ENCODE measurements around the gene GAB4.

GAB4 gene

DNA sequence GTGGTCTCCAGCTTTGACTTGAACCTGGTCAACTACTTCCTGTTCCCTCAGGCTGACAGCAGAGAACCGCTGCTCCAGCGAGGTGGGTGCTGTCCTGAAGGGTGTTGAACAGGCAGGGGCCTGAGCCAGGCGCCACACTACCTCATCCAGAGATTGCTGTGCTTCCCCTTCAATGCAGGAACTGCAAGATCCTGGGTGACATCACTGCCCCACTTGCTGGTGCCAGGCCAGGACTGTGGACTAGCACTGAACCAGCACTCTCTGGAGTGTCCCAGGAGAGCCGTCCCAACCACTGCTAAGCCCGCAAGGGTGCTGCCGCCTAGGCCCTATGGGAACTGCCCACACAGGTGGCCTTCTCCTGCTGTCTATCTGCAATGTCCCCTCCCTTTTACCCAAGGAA is 51.7 kb downstream of the GAB4 start:
- Histone ChIP-seq H3K9me3 (ENCODE audit: control insufficient read depth, insufficient read depth, low read depth, low read length) (no peaks in the 10 kb centered on the region), H3K27ac (ENCODE audit: extremely low read depth, low read depth, low read length) (no peak overlapping the region), H3K36me3 (ENCODE audit: control insufficient read depth in 2 of 2, insufficient read depth in 1 of 2, low read length in 2 of 2) (no peaks in the 10 kb centered on the region), H3K4me1 (ENCODE audit: control insufficient read depth, insufficient read depth, low read length) (no peaks in the 10 kb centered on the region), H3K4me3 (ENCODE audit: low read depth, low read length) (no peak overlapping the region)
- ChIA-PET POLR2A (no interaction called here), CTCF (interaction anchor here (0.9 kb wide), 1 partner anchor 12 kb away, joined by 3 read pairs; no protein-coding TSS in a partner anchor)
- no peak for TF ChIP-seq GFI1B (tag by site-specific recombination; IDR thresholded peaks at IDR 0.05)
- no peak for TF ChIP-seq GLIS1 (tag by site-specific recombination; IDR thresholded peaks at IDR 0.05)
- TF ChIP-seq ZNF488 (tag by site-specific recombination; IDR thresholded peaks at IDR 0.05): no peak
- TF ChIP-seq SP7 (tag by site-specific recombination; IDR thresholded peaks at IDR 0.05): no peak
- no peak for TF ChIP-seq ZNF830 (tag by site-specific recombination; IDR thresholded peaks at IDR 0.05; ENCODE audit: low read depth)
- TF ChIP-seq ZNF629 (tag by site-specific recombination; IDR thresholded peaks at IDR 0.05): no peak
- TF ChIP-seq KLF8 (tag by site-specific recombination; IDR thresholded peaks at IDR 0.05): no peak
- no peak for TF ChIP-seq HOXD13 (CRISPR knock-in tag; IDR thresholded peaks at IDR 0.05; ENCODE audit: borderline replicate concordance)
- no peak for TF ChIP-seq ZNF514 (tag by site-specific recombination; IDR thresholded peaks at IDR 0.05)

GRCh38 chr22:16955678-16956210 is 52.3 kb downstream of the GAB4 start:
- POLR2A ChIA-PET: no interaction called here
- Histone ChIP-seq H3K4me1 (ENCODE audit: control insufficient read depth, insufficient read depth, low read length) (no peaks in the 10 kb centered on the region), H3K36me3 (ENCODE audit: control insufficient read depth in 2 of 2, insufficient read depth in 1 of 2, low read length in 2 of 2) (no peaks in the 10 kb centered on the region), H3K27ac (ENCODE audit: extremely low read depth, low read depth, low read length) (no peak overlapping the region), H3K9me3 (ENCODE audit: control insufficient read depth, insufficient read depth, low read depth, low read length) (no peaks in the 10 kb centered on the region), H3K4me3 (ENCODE audit: low read depth, low read length) (no peak overlapping the region)
- TF ChIP-seq ZFHX2 (tag by site-specific recombination; conservative IDR thresholded peaks at IDR 0.05) (peak; percentile 65), ZNF341 (tag by site-specific recombination; IDR thresholded peaks at IDR 0.05; ENCODE audit: low read depth) (peak; percentile 32), EGR2 (tag by site-specific recombination; IDR thresholded peaks at IDR 0.05; ENCODE audit: low read depth) (peak; percentile 60; the same call in 1 of the 2 replicates), ZNF600 (tag by site-specific recombination; IDR thresholded peaks at IDR 0.05) (no peak)
- CTCF ChIA-PET: interaction anchor here (0.9 kb wide), 1 partner anchor 13 kb away, joined by 3 read pairs; no protein-coding TSS in a partner anchor

DNA sequence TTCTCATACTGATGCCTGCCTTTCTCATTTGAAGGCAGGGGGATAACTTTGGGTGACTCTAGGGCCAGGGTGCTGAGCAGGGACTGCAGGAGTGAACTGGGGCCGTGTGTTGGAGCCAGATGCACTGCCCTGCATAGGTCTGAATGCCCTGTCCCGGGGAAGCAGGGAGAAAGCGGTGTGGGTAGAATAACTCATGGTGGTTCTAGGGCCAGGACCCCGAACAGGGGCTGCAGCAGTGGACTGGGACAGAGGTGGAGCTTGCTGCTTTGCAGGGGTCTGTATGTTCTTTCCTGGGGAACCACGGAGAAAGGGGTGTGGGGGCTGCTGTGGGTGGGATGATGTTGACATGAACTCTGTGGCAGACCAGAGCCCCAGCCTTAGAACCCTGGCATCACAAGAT is 52.9 kb downstream of the GAB4 start:
- CTCF ChIA-PET: interaction anchor here (0.9 to 1.0 kb wide), 2 partner anchors 13 to 38 kb away, joined by 3 to 4 read pairs; no protein-coding TSS in a partner anchor
- TF ChIP-seq ZNF707 (tag by site-specific recombination; IDR thresholded peaks at IDR 0.05): no peak
- no peak for TF ChIP-seq ZNF350 (tag by site-specific recombination; IDR thresholded peaks at IDR 0.05)
- TF ChIP-seq ZNF426 (tag by site-specific recombination; IDR thresholded peaks at IDR 0.05): no peak
- no peak for TF ChIP-seq ZNF629 (tag by site-specific recombination; IDR thresholded peaks at IDR 0.05)
- TF ChIP-seq ZNF792 (tag by site-specific recombination; IDR thresholded peaks at IDR 0.05): no peak
- no peak for TF ChIP-seq ZNF610 (tag by site-specific recombination; IDR thresholded peaks at IDR 0.05; ENCODE audit: borderline replicate concordance)
- TF ChIP-seq ZNF580 (tag by site-specific recombination; IDR thresholded peaks at IDR 0.05): no peak
- no peak for TF ChIP-seq ZNF169 (tag by site-specific recombination; IDR thresholded peaks at IDR 0.05)
- TF ChIP-seq ZNF184 (tag by site-specific recombination; IDR thresholded peaks at IDR 0.05): no peak
- TF ChIP-seq ZNF626 (tag by site-specific recombination; IDR thresholded peaks at IDR 0.05): no peak
- TF ChIP-seq ZNF112 (tag by site-specific recombination; IDR thresholded peaks at IDR 0.05): no peak
- no peak for TF ChIP-seq ZNF677 (tag by site-specific recombination; IDR thresholded peaks at IDR 0.05)
- no peak for TF ChIP-seq ZNF132 (tag by site-specific recombination; IDR thresholded peaks at IDR 0.05; ENCODE audit: borderline replicate concordance)
- no peak for TF ChIP-seq ZNF266 (tag by site-specific recombination; IDR thresholded peaks at IDR 0.05; ENCODE audit: low read depth)
- no peak for TF ChIP-seq ZSCAN18 (tag by site-specific recombination; IDR thresholded peaks at IDR 0.05)
- no peak for TF ChIP-seq ZSCAN30 (tag by site-specific recombination; IDR thresholded peaks at IDR 0.05)
- no peak for TF ChIP-seq ZNF830 (tag by site-specific recombination; IDR thresholded peaks at IDR 0.05; ENCODE audit: low read depth)
- no peak for TF ChIP-seq ZEB2 (tag by site-specific recombination; IDR thresholded peaks at IDR 0.05)
- no peak for TF ChIP-seq KLF8 (tag by site-specific recombination; IDR thresholded peaks at IDR 0.05)
- no peaks in the 10 kb centered on the region for H3K9me3 ChIP-seq (ENCODE audit: control insufficient read depth, insufficient read depth, low read depth, low read length)
- POLR2A ChIA-PET: no interaction called here
- no peaks in the 10 kb centered on the region for H3K36me3 ChIP-seq (ENCODE audit: control insufficient read depth in 2 of 2, insufficient read depth in 1 of 2, low read length in 2 of 2)
- H3K4me1 ChIP-seq (ENCODE audit: control insufficient read depth, insufficient read depth, low read length): no peaks in the 10 kb centered on the region
- no peak overlapping the region for H3K27ac ChIP-seq (ENCODE audit: extremely low read depth, low read depth, low read length)
- no peak overlapping the region for H3K4me3 ChIP-seq (ENCODE audit: low read depth, low read length)
